ENCODE measurements around the gene TPP1.

TPP1 gene

GRCh38 chr11:6646918-6647679 lies 27.9 kb upstream of the TPP1 start:
- DNase-seq, result no peak

GRCh38 chr11:6646576-6646917 lies 27.3 kb upstream of the TPP1 start:
- DNase-seq, result no peak

GRCh38 chr11:6646071-6646470 lies 26.8 kb upstream of the TPP1 start:
- no peak for DNase-seq

GRCh38 chr11:6642957-6643356 lies 23.7 kb upstream of the TPP1 start:
- no peak for DNase-seq

- no peak for DNase-seq
Measured at GRCh38 chr11:6640985-6641701, 21.9 kb upstream of the TPP1 start.

GRCh38 chr11:6640036-6640984 lies 21.1 kb upstream of the TPP1 start:
- DNase-seq, result no peak

- no peak for DNase-seq
Measured at GRCh38 chr11:6638429-6638828, 19.2 kb upstream of the TPP1 start.

GRCh38 chr11:6637871-6638270 lies 18.6 kb upstream of the TPP1 start:
- DNase-seq, result no peak

GRCh38 chr11:6636480-6636879 lies 17.3 kb upstream of the TPP1 start:
- DNase-seq, result no peak

- DNase-seq, result no peak
Measured at GRCh38 chr11:6635082-6635932, 16.1 kb upstream of the TPP1 start.

- no peak for DNase-seq
Measured at GRCh38 chr11:6634534-6634933, 15.3 kb upstream of the TPP1 start.

- DNase-seq, result no peak
Measured at GRCh38 chr11:6633422-6634408, 14.5 kb upstream of the TPP1 start.

- no peak for DNase-seq
Measured at GRCh38 chr11:6632116-6633073, 13.2 kb upstream of the TPP1 start.

- DNase-seq, result no peak
Measured at GRCh38 chr11:6631361-6631890, 12.2 kb upstream of the TPP1 start.

GRCh38 chr11:6630632-6631291 lies 11.5 kb upstream of the TPP1 start:
- DNase-seq, result no peak

- DNase-seq, result no peak
Measured at GRCh38 chr11:6629892-6630631, 10.8 kb upstream of the TPP1 start.

GRCh38 chr11:6629573-6629891 lies 10.3 kb upstream of the TPP1 start:
- DNase-seq, result no peak

- DNase-seq, result no peak
Measured at GRCh38 chr11:6628526-6628925, 9.3 kb upstream of the TPP1 start.

Data from NCI-H2081 treated with DMSO at 0.1 percent for 48 hours (cell line).